Activated CD4-positive, alpha-beta T cell treated with anti-CD3 and anti-CD28 coated beads, Interleukin-2, amount 50 U/mL, for 16 hours (primary cell): ENCODE measurements around the gene CFAP54.
A peak's percentile ranks its signal among the peaks of the same experiment; 100 is the strongest.
"Not testable (repeated sequence)": the region's sequence is repeated elsewhere in the genome, so short reads cannot be mapped to it uniquely, and the experiment has no call there.

Source experiments
- DNase-seq: peaks from one replicate; pipeline ENCODE4 v3.0.0-alpha.2; 2020

CFAP54 gene

DNA sequence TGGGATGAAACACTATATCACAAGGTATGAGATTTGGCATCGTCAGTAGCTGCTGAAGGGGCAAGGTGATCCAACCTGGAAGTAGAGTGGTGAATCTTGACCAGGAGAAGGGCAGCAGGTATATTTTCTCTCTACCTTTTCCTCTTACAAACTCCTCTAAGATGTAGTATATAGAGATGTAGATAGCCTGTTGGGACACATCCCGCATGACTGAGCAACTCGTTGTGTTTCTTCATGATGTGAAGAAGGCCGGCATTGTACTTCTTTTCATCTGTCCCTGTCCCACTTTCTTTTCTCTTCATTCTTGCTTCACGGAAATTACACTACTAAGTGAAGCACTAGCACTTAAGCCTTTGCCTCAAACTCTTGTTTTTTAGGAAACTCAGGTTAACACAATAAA lies 7.3 kb upstream of the CFAP54 start:
- no peak for DNase-seq

DNA sequence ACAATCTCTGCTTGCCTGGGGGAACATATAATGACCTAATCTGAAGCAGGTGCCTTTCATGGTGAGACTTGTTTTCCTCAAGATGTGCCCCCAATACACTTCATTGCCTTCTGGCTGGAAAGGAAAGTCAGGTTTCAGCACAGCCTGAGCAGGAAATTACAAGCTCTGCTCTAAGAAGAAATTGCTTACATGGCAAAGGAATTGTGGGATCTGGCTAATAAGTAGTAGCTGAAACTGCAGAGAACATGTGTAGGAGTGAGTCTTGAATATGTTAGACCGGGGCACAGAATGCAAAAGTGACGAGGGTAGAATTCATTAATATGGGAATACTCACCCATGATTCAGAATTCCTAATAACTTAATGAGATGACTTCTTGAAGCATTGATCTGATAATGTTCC lies 6.3 kb upstream of the CFAP54 start:
- no peak for DNase-seq

DNA sequence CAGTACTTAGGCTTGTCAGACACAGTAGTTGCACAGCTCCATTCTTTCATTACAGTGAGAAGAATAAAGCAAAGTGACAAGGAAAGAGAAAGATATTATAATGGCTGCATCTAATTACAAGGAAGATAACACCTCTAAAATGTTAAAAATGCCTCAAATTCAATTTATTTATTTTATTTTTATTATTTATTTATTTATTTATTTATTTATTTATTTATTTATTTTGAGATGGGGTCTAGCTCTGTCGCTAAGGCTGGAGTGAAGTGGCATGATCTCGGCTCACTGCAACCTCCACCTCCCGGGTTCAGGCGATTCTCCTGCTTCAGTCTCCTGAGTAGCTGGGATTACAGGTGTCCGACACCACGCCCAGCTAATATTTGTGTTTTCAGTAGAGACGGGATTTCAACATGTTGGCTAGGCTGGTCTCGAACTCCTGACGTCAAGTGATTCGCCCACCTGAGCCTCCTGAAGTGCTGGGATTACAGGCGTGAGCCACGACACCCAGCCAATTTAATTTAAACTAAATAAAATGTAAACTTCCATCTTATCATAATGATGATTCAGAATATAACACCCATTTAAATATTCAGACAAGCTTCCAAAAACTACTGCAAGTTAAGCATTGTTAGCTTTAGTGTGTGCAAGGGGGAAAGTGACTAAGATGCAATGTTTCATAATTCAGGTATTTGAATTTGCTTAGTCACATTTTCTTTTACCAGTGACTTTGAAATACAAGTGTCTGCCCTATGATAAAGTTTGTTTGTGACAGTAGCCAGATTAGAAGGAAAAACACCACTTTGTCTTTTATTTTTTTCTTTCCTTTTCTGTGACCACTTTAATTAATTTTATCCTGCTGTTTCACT lies 2.4 kb upstream of the CFAP54 start:
- DNase-seq: peak; percentile 37

DNA sequence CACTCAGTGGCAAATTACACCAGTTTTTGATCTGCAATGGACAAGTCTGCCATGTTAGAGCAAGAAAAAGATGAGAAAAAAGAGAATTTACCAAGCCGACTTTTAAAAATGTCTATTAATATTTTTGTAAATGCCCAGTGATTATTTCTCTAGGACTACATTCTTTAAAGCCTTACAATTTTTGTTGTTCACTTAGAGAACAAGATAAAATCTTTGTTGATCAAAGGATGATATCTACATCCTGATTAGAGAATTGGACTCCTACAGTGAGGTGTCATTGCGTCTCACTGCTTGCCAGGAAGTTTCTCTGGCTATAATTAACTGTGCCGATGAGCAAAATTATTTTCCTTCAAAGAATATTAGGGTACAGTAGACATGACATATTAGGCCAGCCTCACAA lies 1.7 kb upstream of the CFAP54 start:
- no peak for DNase-seq

GRCh38 chr12:96493106-96493505 lies 3.7 kb downstream of the CFAP54 start:
- DNase-seq: no peak

- not testable (repeated sequence) for DNase-seq
Measured at GRCh38 chr12:96494154-96494553, 4.8 kb downstream of the CFAP54 start.

GRCh38 chr12:96495155-96495554 lies 5.8 kb downstream of the CFAP54 start:
- DNase-seq: no peak

GRCh38 chr12:96495841-96496545 lies 6.6 kb downstream of the CFAP54 start:
- no peak for DNase-seq

DNA sequence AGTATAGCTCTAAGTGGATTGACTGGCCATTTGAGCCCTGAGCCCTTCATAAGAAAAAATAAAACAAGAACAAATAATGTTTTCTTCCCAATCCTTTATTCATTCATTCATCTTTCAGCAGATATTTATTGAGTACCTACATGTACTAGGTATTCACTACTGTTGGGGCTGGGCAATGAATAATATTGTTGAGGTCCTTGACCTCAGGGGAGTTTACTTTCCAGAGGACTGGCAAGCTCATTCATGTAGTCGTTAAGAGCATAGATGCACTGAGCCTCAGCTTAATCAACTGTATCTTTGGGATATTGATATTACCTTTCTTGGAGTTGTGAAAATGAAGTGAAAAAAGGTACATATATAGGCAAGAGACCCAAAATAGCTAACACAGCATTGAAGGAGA lies 7.6 kb downstream of the CFAP54 start:
- no peak for DNase-seq

GRCh38 chr12:96497855-96498254 lies 8.5 kb downstream of the CFAP54 start:
- DNase-seq: no peak

GRCh38 chr12:96500693-96501092 lies 11.3 kb downstream of the CFAP54 start:
- no peak for DNase-seq

DNA sequence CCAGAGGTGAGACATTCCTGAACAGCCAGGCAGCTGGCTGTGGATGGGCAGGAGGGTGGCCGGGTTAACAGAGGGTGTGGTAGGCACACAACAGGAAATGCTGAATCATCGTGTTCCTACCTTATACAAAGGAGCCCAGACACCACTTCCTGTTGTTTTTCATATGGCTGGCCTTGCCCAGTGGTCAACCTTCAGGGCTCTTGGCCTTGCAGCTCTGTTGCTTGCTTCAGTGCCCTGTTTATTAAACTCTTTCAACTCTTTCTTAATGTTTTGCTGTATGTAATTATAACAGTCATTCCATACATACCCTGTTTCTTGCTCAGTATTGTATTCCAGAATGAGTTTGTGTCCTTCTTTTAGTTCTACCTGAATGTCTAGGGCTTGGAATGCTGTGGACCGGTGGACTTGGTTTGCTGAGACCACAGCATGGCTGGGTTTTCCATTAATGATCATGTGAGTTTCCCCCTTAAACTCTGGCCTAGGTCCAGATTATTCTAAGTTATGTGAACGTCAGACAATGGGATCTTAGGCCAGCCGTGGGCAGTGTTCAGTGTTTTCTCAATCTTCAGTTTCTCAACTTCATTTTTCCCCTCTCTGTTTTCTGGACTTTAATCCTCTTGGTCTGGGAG lies 11.9 kb downstream of the CFAP54 start:
- DNase-seq: peak; percentile 76

GRCh38 chr12:96501908-96502307 lies 12.5 kb downstream of the CFAP54 start:
- no peak for DNase-seq

DNA sequence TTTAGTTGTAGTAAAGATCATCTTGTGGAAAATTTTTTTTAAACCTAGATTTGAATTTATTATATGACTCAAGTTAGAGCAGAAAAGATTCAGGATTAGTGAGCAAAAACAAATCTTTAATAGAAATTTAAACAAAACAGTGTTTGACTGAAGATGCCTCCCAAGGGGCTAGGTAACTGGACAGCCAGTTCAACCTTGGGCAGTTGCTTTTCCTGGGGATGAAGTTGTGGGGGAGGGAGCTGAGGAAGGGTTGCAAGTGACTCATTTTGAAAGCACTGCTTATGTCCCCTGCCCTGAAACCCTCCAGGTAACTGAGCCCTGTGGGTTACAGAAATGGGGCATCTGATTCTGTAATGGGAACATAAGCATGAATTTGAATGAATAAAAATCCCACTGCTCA lies 13.1 kb downstream of the CFAP54 start:
- DNase-seq: peak; percentile 42

DNA sequence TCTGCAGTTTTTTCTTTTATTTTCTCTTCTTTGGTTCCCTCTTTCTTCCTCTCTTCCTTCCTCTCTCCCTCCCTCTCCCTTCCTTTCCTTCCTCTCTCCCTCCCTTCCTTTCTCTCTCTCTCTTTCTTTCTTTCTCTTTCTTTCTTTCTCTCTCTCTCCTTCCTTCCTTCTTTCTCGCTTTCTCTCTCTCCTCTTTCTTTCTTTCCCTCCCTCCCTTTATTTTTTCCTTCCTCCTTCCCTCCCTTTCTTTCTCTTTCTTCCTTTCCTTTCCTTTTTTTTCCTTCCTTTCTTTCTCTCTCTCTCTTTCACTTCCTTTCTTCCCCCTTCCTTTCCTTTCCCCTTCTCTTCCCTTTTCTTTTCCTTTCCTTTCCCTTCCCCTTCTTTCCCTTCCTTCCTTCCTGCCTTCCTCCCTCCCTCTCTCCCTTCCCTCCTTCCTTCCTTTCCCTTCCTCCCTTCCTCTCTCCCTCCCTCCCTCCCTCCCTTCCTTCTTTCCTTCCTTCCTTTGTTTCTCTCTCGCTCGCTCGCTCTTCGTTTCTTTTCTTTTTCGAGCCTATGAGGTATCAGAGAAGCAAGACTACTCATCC lies 13.7 kb downstream of the CFAP54 start:
- no peak for DNase-seq

DNA sequence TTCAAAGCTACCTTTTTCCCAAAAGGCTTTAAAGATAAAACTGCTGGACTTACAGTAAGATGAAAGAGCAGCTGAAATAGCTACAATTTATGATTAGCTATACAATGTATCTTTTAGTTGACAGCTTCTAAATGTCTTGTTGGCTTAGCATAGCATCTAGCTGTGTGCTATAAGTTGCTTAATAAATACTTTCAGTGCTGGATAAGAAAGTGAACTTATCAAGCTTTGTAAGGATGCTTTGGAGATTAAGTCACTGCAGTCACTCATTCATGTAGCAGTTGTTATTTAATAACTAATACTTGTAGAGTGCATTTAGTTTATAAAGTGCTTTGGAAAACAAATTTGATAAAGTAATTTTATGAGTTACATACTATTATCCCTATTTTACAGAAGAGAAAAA lies 14.6 kb downstream of the CFAP54 start:
- no peak for DNase-seq

GRCh38 chr12:96506776-96507175 lies 17.4 kb downstream of the CFAP54 start:
- DNase-seq: no peak

DNA sequence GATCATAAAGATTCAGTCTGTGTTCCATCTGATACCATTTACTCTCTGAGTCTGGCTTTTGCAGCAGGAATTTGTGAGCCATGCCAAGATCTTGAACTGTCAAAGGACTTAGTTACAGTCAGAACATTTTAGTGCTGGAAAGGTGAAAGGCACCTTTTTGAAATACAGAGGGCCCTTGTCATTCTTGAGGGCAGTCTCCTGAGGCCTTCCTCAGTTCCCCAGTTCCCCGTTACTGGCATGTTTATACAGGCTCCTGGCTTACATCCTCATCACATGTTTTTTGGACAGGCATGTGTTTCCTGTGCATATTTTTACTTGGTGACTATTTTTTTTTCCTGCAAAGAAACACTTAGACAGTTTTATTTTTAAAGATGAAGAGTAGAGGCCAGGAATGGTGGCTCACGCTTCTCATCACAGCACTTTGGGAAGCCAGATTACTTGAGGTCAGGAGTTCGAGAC lies 21.0 kb downstream of the CFAP54 start:
- DNase-seq: no peak

DNA sequence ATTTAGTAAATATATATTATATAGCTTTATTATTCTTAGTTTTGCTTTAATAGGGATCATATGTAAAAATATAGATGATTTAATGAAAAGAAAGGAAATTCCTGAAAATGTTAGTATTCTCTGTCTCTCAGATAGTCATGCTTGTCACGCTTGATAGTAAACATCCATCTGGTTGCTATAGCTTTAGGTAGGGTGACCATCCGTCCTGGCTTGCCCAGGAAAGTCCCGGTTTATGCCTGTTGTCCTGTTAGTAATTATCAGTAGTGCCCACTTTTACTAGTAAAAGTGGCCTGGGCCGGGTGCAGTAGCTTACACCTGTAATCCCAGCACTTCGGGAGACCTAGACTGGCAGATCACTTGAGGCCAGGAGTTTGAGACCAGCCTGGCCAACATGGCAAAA lies 23.8 kb downstream of the CFAP54 start:
- DNase-seq: no peak

GRCh38 chr12:96513681-96514080 lies 24.3 kb downstream of the CFAP54 start:
- no peak for DNase-seq

- DNase-seq: no peak
Measured at GRCh38 chr12:96514328-96514727, 25.0 kb downstream of the CFAP54 start.

GRCh38 chr12:96516472-96517430 lies 27.4 kb downstream of the CFAP54 start:
- peak; percentile 87 for DNase-seq
